GM10248 (cell line): ENCODE data around the gene TMPRSS12.

ENCODE experiments used
- CTCF ChIA-PET: fragments of 300-600 bp; sonication (Branson Sonifier 250); formaldehyde crosslinking; extraction: SDS; loops from one replicate; lab custom pipeline; 2021; ENCODE audit warnings: antibody characterized with exemption; lab: Yijun Ruan, JAX
- POLR2A ChIA-PET: fragments of 350-650 bp; sonication (Branson Sonifier 250); formaldehyde crosslinking; extraction: SDS; loops from one replicate; lab custom pipeline; 2020; ENCODE audit warnings: antibody characterized with exemption; lab: Yijun Ruan, JAX
- DNase-seq: peaks from one replicate; pipeline ENCODE4 v3.0.0; 2012; ENCODE audit errors: extremely low spot score
- CTCF ChIP-seq: IDR thresholded peaks from 2 replicates; pipeline ENCODE4 v1.5.1; 2012; ENCODE audit warnings: mild to moderate bottlenecking, low read depth; ENCODE audit errors: extremely low read depth, missing control alignments, control extremely low read depth

Gene TMPRSS12

GRCh38 chr12:50932787-50933280 is 90.1 kb downstream of the TMPRSS12 start:
- CTCF ChIA-PET = no interaction called here
- POLR2A ChIA-PET = no interaction called here
- no peak for TF ChIP-seq CTCF
- DNase-seq = no peak

GRCh38 chr12:50933459-50934124 is 90.9 kb downstream of the TMPRSS12 start:
- ChIA-PET POLR2A (no interaction called here), CTCF (no interaction called here)
- no peak for TF ChIP-seq CTCF
- DNase-seq = no peak

GRCh38 chr12:50934371-50934851 is 91.7 kb downstream of the TMPRSS12 start:
- DNase-seq = no peak
- ChIA-PET POLR2A (no interaction called here), CTCF (no interaction called here)
- no peak for TF ChIP-seq CTCF

- no peak for TF ChIP-seq CTCF
- ChIA-PET CTCF (no interaction called here), POLR2A (no interaction called here)
- DNase-seq = no peak
Measured at GRCh38 chr12:50934981-50935807, 92.5 kb downstream of the TMPRSS12 start.

GRCh38 chr12:50936821-50937530 is 94.2 kb downstream of the TMPRSS12 start:
- DNase-seq = no peak
- no peak for TF ChIP-seq CTCF
- POLR2A ChIA-PET = no interaction called here
- CTCF ChIA-PET = no interaction called here
